ENCODE results near the gene TTLL11.

GRCh38 chr9:121876255-121876654 lies 216.9 kb downstream of the TTLL11 start:
- TF ChIP-seq POLR2AphosphoS5 (IDR thresholded peaks at IDR 0.05) (no peak), POLR2A (IDR thresholded peaks at IDR 0.05) (no peak), CTCF (IDR thresholded peaks at IDR 0.05) (no peak)

Measured in prostate gland (tissue), 2 donors.